ENCODE data around the gene COL12A1.

DNA sequence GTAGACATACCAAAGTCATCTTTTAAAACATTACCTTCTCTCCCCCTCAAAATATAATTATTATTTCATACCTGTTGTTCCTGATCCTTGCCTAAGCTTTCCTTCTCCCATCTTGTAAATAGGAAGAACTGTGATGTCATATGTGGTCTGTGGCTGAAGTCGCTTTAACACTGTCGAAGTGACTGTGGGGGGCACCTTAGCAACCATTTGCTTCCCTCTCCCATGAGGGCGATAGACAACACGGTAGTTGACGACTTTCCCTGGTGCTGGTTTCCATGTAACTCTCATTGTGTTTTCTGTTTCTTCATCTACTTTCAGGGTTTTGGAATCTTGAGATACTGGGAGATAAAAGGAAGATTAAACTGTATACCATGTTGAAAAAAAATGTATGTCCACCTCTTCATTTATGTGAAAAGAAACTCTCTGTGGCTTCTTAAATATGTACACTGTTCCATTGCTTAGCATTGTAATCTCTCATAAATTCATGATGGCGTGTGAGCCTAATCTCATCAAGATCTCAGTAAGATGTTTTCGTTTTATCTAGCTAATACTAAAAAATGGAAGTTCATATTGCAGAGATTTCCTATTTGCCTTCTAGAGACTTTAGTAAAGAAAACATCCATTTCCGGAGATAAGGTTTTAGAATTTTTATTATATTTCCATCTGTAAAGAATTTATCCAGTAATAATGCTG lies 49.5 kb downstream of the COL12A1 start:
- TF ChIP-seq, protein P1, sequence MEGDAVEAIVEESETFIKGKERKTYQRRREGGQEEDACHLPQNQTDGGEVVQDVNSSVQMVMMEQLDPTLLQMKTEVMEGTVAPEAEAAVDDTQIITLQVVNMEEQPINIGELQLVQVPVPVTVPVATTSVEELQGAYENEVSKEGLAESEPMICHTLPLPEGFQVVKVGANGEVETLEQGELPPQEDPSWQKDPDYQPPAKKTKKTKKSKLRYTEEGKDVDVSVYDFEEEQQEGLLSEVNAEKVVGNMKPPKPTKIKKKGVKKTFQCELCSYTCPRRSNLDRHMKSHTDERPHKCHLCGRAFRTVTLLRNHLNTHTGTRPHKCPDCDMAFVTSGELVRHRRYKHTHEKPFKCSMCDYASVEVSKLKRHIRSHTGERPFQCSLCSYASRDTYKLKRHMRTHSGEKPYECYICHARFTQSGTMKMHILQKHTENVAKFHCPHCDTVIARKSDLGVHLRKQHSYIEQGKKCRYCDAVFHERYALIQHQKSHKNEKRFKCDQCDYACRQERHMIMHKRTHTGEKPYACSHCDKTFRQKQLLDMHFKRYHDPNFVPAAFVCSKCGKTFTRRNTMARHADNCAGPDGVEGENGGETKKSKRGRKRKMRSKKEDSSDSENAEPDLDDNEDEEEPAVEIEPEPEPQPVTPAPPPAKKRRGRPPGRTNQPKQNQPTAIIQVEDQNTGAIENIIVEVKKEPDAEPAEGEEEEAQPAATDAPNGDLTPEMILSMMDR (IDR thresholded peaks at IDR 0.05) = no peak
- TF ChIP-seq POLR2A (IDR thresholded peaks at IDR 0.05) (no peak), EP300 (IDR thresholded peaks at IDR 0.05) (no peak)

All from tibial nerve (tissue), 4 donors.